Breast epithelium (tissue), 3 donors: Measurements from ENCODE around the gene TCF4.

ENCODE experiments used
- CTCF ChIP-seq, 3 donors: fragments of 450-650 bp; IDR thresholded peaks; one replicate each; pipeline ENCODE4 v1.5.1; 2016 to 2017; ENCODE audit warnings: antibody characterized with exemption in 3 of 3, mild to moderate bottlenecking in 3 of 3, moderate library complexity in 3 of 3
- POLR2A ChIP-seq: fragments of 450-650 bp; IDR thresholded peaks from one replicate; pipeline ENCODE4 v1.6.1; 2016; ENCODE audit warnings: antibody characterized with exemption, mild to moderate bottlenecking, moderate library complexity
- POLR2AphosphoS5 ChIP-seq, 3 donors: sonication (generic); formaldehyde crosslinking; IDR thresholded peaks; one replicate each; pipeline ENCODE4 v1.6.1; 2017; ENCODE audit warnings: antibody characterized with exemption in 3 of 3

- TF ChIP-seq CTCF (IDR thresholded peaks at IDR 0.05) (no peak), POLR2A (no peak), POLR2AphosphoS5 (IDR thresholded peaks at IDR 0.05) (peak in 2 of 3 donors; percentile 39 to 50)
Observed at GRCh38 chr18:55477499-55477859, 110.5 kb downstream of the TCF4 start.
